Panc1 (cell line): ENCODE data around the gene PLCB4. TPM values are rescaled to one million over a fixed set of nuclear protein-coding genes. Genes with fewer than 3 reads are reported as not detected.

Experiments
- ATAC-seq: fragments of 200-7000 bp; cut with Tn5 transposase; 2 replicates; pipeline ENCODE4 v1.9.1; 2020; ENCODE audit warnings: mild to moderate bottlenecking, moderate library complexity
- BruUV-seq: library from RNA; stranded (reverse); fragments of 400-500 nt; replicated peaks from 2 replicates; lab custom pipeline; 2021; lab: Mats Ljungman, UMichigan
- CTCF ChIA-PET: fragments of 300-600 bp; sonication (Branson Sonifier 250); formaldehyde crosslinking; loops from one replicate; lab custom pipeline; 2022; ENCODE audit warnings: antibody characterized with exemption; lab: Charles Lee
- POLR2A ChIA-PET: fragments of 300-600 bp; sonication (Branson Sonifier 250); formaldehyde crosslinking; loops from one replicate; lab custom pipeline; 2022; ENCODE audit warnings: antibody characterized with exemption; lab: Charles Lee
- DNase-seq: peaks from one replicate; pipeline ENCODE4 v3.0.0-alpha.2; 2010; ENCODE audit warnings: low read depth, low spot score
- H3K27ac ChIP-seq: 2 replicates; pipeline ENCODE4 v1.5.1; 2011; ENCODE audit warnings: mild to moderate bottlenecking, low read length, inconsistent platforms
- H3K27me3 ChIP-seq: fragments of 200-500 bp; sonication (Bioruptor generic); 2 replicates; pipeline ENCODE4 v1.6.0; 2014; ENCODE audit warnings: low read length, inconsistent platforms; ENCODE audit not compliant: control insufficient read depth, insufficient read depth
- H3K36me3 ChIP-seq: fragments of 200-500 bp; sonication (Bioruptor generic); 2 replicates; pipeline ENCODE4 v1.5.1; 2014; ENCODE audit warnings: inconsistent platforms, mild to moderate bottlenecking, low read length, moderate library complexity; ENCODE audit not compliant: control insufficient read depth, insufficient read depth
- H3K4me1 ChIP-seq: 2 replicates; pipeline ENCODE4 v1.5.1; 2011; ENCODE audit warnings: inconsistent platforms, mild to moderate bottlenecking, low read length, moderate library complexity; ENCODE audit not compliant: control insufficient read depth, insufficient read depth
- H3K4me3 ChIP-seq, 2 experiments: 2 replicates each; pipeline ENCODE4 v1.5.1; 2011 to 2012; ENCODE audit warnings: low read depth in 2 of 2, low read length in 2 of 2, mild to moderate bottlenecking in 2 of 2, inconsistent platforms in 1 of 2, moderate library complexity in 1 of 2
- H3K9me3 ChIP-seq: fragments of 200-500 bp; sonication (Bioruptor generic); 2 replicates; pipeline ENCODE4 v1.5.1; 2014; ENCODE audit warnings: low read depth, mild to moderate bottlenecking, inconsistent platforms, low read length, moderate library complexity; ENCODE audit not compliant: control insufficient read depth, insufficient read depth
- POLR2AphosphoS5 ChIP-seq: IDR thresholded peaks from 2 replicates; pipeline ENCODE4 v1.6.1; 2012; ENCODE audit warnings: mild to moderate bottlenecking, low read depth, low read length, moderate library complexity
- SIN3A ChIP-seq: IDR thresholded peaks from 2 replicates; pipeline ENCODE4 v1.6.1; 2012; ENCODE audit warnings: low read depth, mild to moderate bottlenecking, low read length, moderate library complexity, borderline replicate concordance; ENCODE audit not compliant: insufficient read depth
- TCF7L2 ChIP-seq: IDR thresholded peaks from 2 replicates; pipeline ENCODE4 v1.6.1; 2011; ENCODE audit warnings: mild to moderate bottlenecking, low read depth, low read length, inconsistent platforms
- in situ Hi-C: cut with HindIII; loops from 2 replicates; pipeline ENCODE4 v1.10.0; 2016; ENCODE audit warnings: low sequenced_read_pairs, low pct_unique_long_range_greater_than_20kb
- intact Hi-C: fragments of 100-400 bp; cut with micrococcal nuclease; formaldehyde crosslinking; loops from one replicate; pipeline ENCODE4 v1.10.0; 2022; ENCODE audit not compliant: unreplicated experiment
- total RNA-seq: library from RNA; stranded (reverse); gene quantifications from one replicate; pipeline ENCODE4 v1.2.1, GENCODE V29; 2021; ENCODE audit not compliant: unreplicated experiment
- TF ChIP-seq, protein P1 (sequence below): fragments of 450-650 bp; IDR thresholded peaks from 2 replicates; pipeline ENCODE4 v1.5.1; 2017; ENCODE audit warnings: mild to moderate bottlenecking
- TF ChIP-seq, protein P2 (sequence below), 2 experiments: IDR thresholded peaks; 2 replicates each; pipeline ENCODE4 v1.6.1; 2011 to 2012; ENCODE audit warnings: low read depth in 2 of 2, control low read depth in 1 of 2, low read length in 1 of 2, mild to moderate bottlenecking in 1 of 2, moderate library complexity in 1 of 2; ENCODE audit not compliant: insufficient read depth in 1 of 2

Gene PLCB4
- total RNA-seq, 1 experiment from 2014 or later = 1.5 TPM

DNA sequence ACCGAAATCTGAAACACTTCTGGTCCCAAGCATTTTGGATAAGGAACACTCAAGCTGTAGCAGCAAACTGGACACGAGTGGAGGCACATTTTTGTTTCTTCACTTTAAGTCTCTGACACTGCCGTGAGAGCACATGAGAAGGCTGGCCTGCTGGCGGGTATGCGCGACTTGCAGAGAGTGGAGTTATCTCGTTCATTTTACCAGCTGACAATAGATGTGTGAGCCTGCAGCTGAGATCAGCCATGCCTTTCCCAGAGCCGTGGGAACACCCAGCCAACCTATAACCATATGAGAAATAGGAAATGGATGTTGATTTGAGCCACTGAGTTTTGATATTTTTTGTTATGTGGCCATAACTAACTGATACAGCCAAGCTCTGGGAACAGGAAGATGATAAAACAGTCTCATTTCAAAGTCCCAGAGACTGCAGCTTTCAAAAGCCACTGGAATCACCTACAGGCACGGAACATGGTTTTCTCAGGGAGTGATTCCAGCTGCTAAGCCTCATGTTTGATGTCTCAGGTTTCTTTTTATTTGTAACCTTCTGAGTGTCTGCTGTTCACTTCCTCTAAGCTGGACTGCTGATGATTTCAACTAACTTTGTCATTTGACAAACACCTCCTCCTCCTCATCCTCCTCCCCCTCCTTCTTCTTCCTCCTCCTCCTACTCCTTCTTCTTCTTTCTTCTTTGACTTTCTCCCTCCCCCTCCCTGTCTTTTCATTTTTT lies 416.9 kb downstream of the PLCB4 start:
- TF ChIP-seq POLR2AphosphoS5 (no peak), SIN3A (no peak), TCF7L2 (no peak)
- TF ChIP-seq, protein P1, sequence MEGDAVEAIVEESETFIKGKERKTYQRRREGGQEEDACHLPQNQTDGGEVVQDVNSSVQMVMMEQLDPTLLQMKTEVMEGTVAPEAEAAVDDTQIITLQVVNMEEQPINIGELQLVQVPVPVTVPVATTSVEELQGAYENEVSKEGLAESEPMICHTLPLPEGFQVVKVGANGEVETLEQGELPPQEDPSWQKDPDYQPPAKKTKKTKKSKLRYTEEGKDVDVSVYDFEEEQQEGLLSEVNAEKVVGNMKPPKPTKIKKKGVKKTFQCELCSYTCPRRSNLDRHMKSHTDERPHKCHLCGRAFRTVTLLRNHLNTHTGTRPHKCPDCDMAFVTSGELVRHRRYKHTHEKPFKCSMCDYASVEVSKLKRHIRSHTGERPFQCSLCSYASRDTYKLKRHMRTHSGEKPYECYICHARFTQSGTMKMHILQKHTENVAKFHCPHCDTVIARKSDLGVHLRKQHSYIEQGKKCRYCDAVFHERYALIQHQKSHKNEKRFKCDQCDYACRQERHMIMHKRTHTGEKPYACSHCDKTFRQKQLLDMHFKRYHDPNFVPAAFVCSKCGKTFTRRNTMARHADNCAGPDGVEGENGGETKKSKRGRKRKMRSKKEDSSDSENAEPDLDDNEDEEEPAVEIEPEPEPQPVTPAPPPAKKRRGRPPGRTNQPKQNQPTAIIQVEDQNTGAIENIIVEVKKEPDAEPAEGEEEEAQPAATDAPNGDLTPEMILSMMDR = no peak
- TF ChIP-seq, protein P2, sequence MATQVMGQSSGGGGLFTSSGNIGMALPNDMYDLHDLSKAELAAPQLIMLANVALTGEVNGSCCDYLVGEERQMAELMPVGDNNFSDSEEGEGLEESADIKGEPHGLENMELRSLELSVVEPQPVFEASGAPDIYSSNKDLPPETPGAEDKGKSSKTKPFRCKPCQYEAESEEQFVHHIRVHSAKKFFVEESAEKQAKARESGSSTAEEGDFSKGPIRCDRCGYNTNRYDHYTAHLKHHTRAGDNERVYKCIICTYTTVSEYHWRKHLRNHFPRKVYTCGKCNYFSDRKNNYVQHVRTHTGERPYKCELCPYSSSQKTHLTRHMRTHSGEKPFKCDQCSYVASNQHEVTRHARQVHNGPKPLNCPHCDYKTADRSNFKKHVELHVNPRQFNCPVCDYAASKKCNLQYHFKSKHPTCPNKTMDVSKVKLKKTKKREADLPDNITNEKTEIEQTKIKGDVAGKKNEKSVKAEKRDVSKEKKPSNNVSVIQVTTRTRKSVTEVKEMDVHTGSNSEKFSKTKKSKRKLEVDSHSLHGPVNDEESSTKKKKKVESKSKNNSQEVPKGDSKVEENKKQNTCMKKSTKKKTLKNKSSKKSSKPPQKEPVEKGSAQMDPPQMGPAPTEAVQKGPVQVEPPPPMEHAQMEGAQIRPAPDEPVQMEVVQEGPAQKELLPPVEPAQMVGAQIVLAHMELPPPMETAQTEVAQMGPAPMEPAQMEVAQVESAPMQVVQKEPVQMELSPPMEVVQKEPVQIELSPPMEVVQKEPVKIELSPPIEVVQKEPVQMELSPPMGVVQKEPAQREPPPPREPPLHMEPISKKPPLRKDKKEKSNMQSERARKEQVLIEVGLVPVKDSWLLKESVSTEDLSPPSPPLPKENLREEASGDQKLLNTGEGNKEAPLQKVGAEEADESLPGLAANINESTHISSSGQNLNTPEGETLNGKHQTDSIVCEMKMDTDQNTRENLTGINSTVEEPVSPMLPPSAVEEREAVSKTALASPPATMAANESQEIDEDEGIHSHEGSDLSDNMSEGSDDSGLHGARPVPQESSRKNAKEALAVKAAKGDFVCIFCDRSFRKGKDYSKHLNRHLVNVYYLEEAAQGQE (IDR thresholded peaks at IDR 0.05; ENCODE audit: insufficient read depth in 1 of 2, low read depth in 2 of 2, low read length in 1 of 2) = no peak
- no peak overlapping the region for H3K4me3 ChIP-seq
- no peak for ATAC-seq
- intact Hi-C loops (no loop called here), in situ Hi-C loops (no loop called here)
- no peaks in the 10 kb centered on the region for H3K36me3 ChIP-seq
- POLR2A ChIA-PET = no interaction called here
- BruUV-seq = no TSS peak
- H3K27me3 ChIP-seq = no peaks in the 10 kb centered on the region
- H3K27ac ChIP-seq = no peak overlapping the region
- no peaks in the 10 kb centered on the region for H3K4me1 ChIP-seq
- CTCF ChIA-PET = no interaction called here
- DNase-seq = no peak
- no peaks in the 10 kb centered on the region for H3K9me3 ChIP-seq

DNA sequence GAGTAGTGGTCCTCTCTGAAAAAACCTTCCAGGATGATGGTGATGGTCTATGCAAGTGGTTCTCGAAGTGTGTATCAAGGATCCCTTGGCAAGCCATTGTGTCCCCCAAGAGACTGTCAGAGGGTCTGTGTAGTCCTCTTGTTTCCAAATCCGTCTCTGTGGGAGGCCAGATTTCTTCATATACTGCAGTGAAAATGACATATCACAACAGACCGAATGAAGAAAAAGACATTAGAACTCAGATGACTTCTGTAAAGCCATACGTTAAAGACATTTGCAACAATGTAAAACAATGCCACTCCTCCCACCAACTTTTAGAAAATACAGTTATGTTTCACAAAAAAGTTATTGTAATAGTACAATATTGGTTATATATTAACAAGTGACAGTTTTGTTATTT lies 418.3 kb downstream of the PLCB4 start:
- no peaks in the 10 kb centered on the region for H3K4me1 ChIP-seq
- no peak overlapping the region for H3K4me3 ChIP-seq
- CTCF ChIA-PET = no interaction called here
- ATAC-seq (no peak), DNase-seq (no peak)
- H3K36me3 ChIP-seq = no peaks in the 10 kb centered on the region
- in situ Hi-C loops (no loop called here), intact Hi-C loops (no loop called here)
- H3K27me3 ChIP-seq = no peaks in the 10 kb centered on the region
- POLR2A ChIA-PET = no interaction called here
- H3K27ac ChIP-seq = no peak overlapping the region
- no peaks in the 10 kb centered on the region for H3K9me3 ChIP-seq
- TF ChIP-seq POLR2AphosphoS5 = no peak
- TF ChIP-seq, protein P1 = no peak
- TF ChIP-seq, protein P2 (IDR thresholded peaks at IDR 0.05; ENCODE audit: insufficient read depth in 1 of 2, low read depth in 2 of 2, low read length in 1 of 2) = no peak
- no peak for TF ChIP-seq SIN3A
- no peak for TF ChIP-seq TCF7L2
- BruUV-seq = no TSS peak
